Esophagus muscularis mucosa (tissue), 4 donors: ENCODE measurements around the gene HRNR. TPM values are rescaled to one million over a fixed set of nuclear protein-coding genes. Genes with fewer than 3 reads are reported as not detected.
"Not testable (repeated sequence)": the region's sequence is repeated elsewhere in the genome, so short reads cannot be mapped to it uniquely, and the experiment has no call there.

ENCODE experiments used
- DNase-seq: peaks from one replicate; pipeline ENCODE4 v3.0.0-alpha.2; 2017; ENCODE audit errors: extremely low spot score
- H3K27ac ChIP-seq, 4 donors: fragments of 200-600 bp; sonication (generic); replicated peaks in 1 of 4; 1 replicate in 3 of 4; 2 replicates in 1 of 4; pipeline ENCODE4 v1.5.1; 2016 to 2019; ENCODE audit warnings: mild to moderate bottlenecking in 1 of 4
- H3K27me3 ChIP-seq, 4 donors: fragments of 200-600 bp; sonication (generic); one replicate each; pipeline versions ENCODE4 v1.5.1 to v1.6.0; 2016 to 2019
- H3K36me3 ChIP-seq, 4 donors: fragments of 200-600 bp; sonication (generic); one replicate each; pipeline ENCODE4 v1.5.1; 2016 to 2019
- H3K4me1 ChIP-seq, 4 donors: fragments of 200-600 bp; sonication (generic); one replicate each; pipeline ENCODE4 v1.5.1; 2016 to 2019
- H3K4me3 ChIP-seq, 4 donors: fragments of 200-600 bp; sonication (generic); 1 replicate in 2 of 4; 2 replicates in 2 of 4; pipeline ENCODE4 v1.5.1; 2016 to 2019; ENCODE audit warnings: mild to moderate bottlenecking in 4 of 4, moderate library complexity in 1 of 4
- H3K9me3 ChIP-seq, 4 donors: fragments of 200-600 bp; sonication (generic); 1 replicate in 3 of 4; 2 replicates in 1 of 4; pipeline ENCODE4 v1.5.1; 2016 to 2019
- EP300 ChIP-seq: sonication (generic); formaldehyde crosslinking; IDR thresholded peaks from one replicate; pipeline ENCODE4 v1.6.1; 2017; ENCODE audit warnings: antibody characterized with exemption
- POLR2A ChIP-seq: fragments of 450-650 bp; IDR thresholded peaks from one replicate; pipeline ENCODE4 v1.6.1; 2017; ENCODE audit warnings: antibody characterized with exemption, moderate library complexity, mild to moderate bottlenecking, low read depth
- POLR2AphosphoS5 ChIP-seq, 2 donors: sonication (generic); formaldehyde crosslinking; IDR thresholded peaks; one replicate each; pipeline ENCODE4 v1.6.1; 2017; ENCODE audit warnings: antibody characterized with exemption in 2 of 2
- WGBS: methylation state at CpG from one replicate; pipeline ENCODE4 v1.1.5; 2018; 5-methylcytosine and 5-hydroxymethylcytosine counted together
- intact Hi-C: fragments of 100-400 bp; cut with DNase I; formaldehyde crosslinking; loops from one replicate; pipeline ENCODE4 v1.15.1; 2023
- total RNA-seq, 4 donors: library from RNA; depleted of rRNA; stranded (reverse); fragments of >200 nt; gene quantifications; one replicate each; pipeline versions ENCODE4 v1.1.0 to v1.2.1, GENCODE V29; 2016
- TF ChIP-seq, protein P1 (sequence below), 3 experiments: fragments of 200-600 bp in 2 of 3; fragments of 450-650 bp in 1 of 3; sonication (generic) in 2 of 3; IDR thresholded peaks; one replicate each; pipeline ENCODE4 v1.5.1; 2017 to 2019; ENCODE audit warnings: antibody characterized with exemption in 3 of 3, mild to moderate bottlenecking in 2 of 3, moderate library complexity in 1 of 3

Gene HRNR
- not detected for total RNA-seq

- TF ChIP-seq EP300 (no peak), POLR2AphosphoS5 (IDR thresholded peaks at IDR 0.05) (no peak), POLR2A (no peak)
- TF ChIP-seq, protein P1, sequence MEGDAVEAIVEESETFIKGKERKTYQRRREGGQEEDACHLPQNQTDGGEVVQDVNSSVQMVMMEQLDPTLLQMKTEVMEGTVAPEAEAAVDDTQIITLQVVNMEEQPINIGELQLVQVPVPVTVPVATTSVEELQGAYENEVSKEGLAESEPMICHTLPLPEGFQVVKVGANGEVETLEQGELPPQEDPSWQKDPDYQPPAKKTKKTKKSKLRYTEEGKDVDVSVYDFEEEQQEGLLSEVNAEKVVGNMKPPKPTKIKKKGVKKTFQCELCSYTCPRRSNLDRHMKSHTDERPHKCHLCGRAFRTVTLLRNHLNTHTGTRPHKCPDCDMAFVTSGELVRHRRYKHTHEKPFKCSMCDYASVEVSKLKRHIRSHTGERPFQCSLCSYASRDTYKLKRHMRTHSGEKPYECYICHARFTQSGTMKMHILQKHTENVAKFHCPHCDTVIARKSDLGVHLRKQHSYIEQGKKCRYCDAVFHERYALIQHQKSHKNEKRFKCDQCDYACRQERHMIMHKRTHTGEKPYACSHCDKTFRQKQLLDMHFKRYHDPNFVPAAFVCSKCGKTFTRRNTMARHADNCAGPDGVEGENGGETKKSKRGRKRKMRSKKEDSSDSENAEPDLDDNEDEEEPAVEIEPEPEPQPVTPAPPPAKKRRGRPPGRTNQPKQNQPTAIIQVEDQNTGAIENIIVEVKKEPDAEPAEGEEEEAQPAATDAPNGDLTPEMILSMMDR (IDR thresholded peaks at IDR 0.05): no peak
- Histone ChIP-seq H3K4me1 (no peaks in the 10 kb centered on the region), H3K36me3 (no peaks in the 10 kb centered on the region), H3K27me3 (no peaks in the 10 kb centered on the region), H3K4me3 (no peak within 1 kb of the TSS), H3K9me3 (no peaks in the 10 kb centered on the region), H3K27ac (no peak within 1 kb of the TSS)
- intact Hi-C loops: no loop called here
- WGBS: 94% methylated on average over 2 of the region's 2 CpGs
- no peak for DNase-seq
Observed at GRCh38 chr1:152224093-152224492, at the start of gene HRNR. TSS of gene HRNR (minus strand) at chr1:152224193. CDS start at chr1:152223253, 940 bp downstream.

GRCh38 chr1:152256394-152256793, 32.4 kb upstream of the HRNR start:
- H3K27ac ChIP-seq, H3K27me3 ChIP-seq, H3K4me3 ChIP-seq, DNase-seq, intact Hi-C loops, H3K4me1 ChIP-seq: not testable (repeated sequence)
- Histone ChIP-seq H3K36me3 (peaks cover 0 to 10% (median 0%) of the 10 kb centered on the region in 4 donors), H3K9me3 (peaks cover 0 to 23% (median 15%) of the 10 kb centered on the region in 4 donors)
- WGBS: 84% methylated on average over 16 of the region's 21 CpGs

GRCh38 chr1:152252157-152252556, 28.2 kb upstream of the HRNR start:
- Histone ChIP-seq H3K9me3 (peaks cover 0 to under 1% (median 0%) of the 10 kb centered on the region in 4 donors), H3K36me3 (peaks cover 0 to 4% (median 0%) of the 10 kb centered on the region in 4 donors), H3K27ac (no peak overlapping the region), H3K4me1 (no peaks in the 10 kb centered on the region), H3K27me3 (no peaks in the 10 kb centered on the region), H3K4me3 (no peak overlapping the region)
- 62% methylated on average over 4 of the region's 4 CpGs for WGBS
- intact Hi-C loops: no loop called here
- DNase-seq: no peak
- TF ChIP-seq EP300 (no peak), POLR2A (no peak), POLR2AphosphoS5 (IDR thresholded peaks at IDR 0.05) (no peak)
- TF ChIP-seq, protein P1 (IDR thresholded peaks at IDR 0.05): no peak

DNA sequence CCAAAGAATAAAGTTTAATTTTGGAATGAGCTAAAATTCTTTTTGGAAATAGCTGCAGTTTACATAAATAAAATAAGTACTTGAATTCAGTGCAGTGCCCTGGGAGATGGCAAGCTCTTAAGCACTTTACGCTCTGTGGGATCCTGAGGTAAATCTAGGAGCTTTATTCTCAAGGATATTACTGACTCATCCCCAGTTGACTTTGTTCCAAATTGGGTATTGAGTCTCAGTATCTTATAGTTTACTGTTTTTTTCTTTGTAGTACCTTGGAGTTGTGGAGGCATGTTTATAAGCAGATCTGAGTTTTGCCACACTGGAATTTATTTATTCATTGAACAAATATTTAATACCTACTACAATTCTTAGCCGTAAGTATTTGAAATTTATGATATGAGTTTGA, 27.4 kb upstream of the HRNR start:
- TF ChIP-seq, protein P1 (IDR thresholded peaks at IDR 0.05): no peak
- TF ChIP-seq POLR2AphosphoS5 (IDR thresholded peaks at IDR 0.05) (no peak), EP300 (no peak), POLR2A (no peak)
- Histone ChIP-seq H3K27me3 (no peaks in the 10 kb centered on the region), H3K4me3 (no peak overlapping the region), H3K36me3 (peaks cover 0 to 4% (median 0%) of the 10 kb centered on the region in 4 donors), H3K9me3 (no peaks in the 10 kb centered on the region), H3K27ac (no peak overlapping the region), H3K4me1 (no peaks in the 10 kb centered on the region)
- WGBS: 94% methylated on average over 2 of the region's 2 CpGs
- DNase-seq: no peak
- intact Hi-C loops: no loop called here

DNA sequence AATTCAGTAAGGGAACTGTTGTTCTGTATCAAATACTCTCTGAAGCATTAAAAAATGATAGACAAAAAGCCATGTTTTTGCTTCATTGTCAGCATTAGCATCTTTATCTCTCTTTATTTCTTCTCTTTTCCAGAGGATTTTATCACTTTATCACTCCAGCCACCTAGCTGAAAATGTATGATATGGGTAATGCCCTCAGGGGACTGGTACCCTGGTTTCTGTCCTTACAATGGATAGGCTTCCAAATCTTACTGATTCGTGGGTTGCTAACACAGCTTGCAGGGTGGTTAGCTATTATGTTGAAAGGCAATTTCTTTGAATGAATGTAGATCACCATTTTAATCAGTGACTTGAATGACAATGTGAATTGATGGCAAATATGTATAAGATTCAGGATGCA, 23.3 kb upstream of the HRNR start:
- intact Hi-C loops: no loop called here
- H3K27ac ChIP-seq: no peak overlapping the region
- WGBS: 75% methylated on average over 1 of the region's 1 CpG

More for the DNA sequence above, 23.3 kb upstream of the HRNR start:
- Histone ChIP-seq H3K36me3 (no peaks in the 10 kb centered on the region), H3K4me3 (no peak overlapping the region), H3K27me3 (no peaks in the 10 kb centered on the region), H3K9me3 (no peaks in the 10 kb centered on the region), H3K4me1 (no peaks in the 10 kb centered on the region)
- DNase-seq: no peak
- TF ChIP-seq POLR2A: no peak
- no peak for TF ChIP-seq POLR2AphosphoS5 (IDR thresholded peaks at IDR 0.05)
- TF ChIP-seq EP300: no peak
- TF ChIP-seq, protein P1 (IDR thresholded peaks at IDR 0.05): no peak
